ENCODE data around the gene ZNF862.

DNA sequence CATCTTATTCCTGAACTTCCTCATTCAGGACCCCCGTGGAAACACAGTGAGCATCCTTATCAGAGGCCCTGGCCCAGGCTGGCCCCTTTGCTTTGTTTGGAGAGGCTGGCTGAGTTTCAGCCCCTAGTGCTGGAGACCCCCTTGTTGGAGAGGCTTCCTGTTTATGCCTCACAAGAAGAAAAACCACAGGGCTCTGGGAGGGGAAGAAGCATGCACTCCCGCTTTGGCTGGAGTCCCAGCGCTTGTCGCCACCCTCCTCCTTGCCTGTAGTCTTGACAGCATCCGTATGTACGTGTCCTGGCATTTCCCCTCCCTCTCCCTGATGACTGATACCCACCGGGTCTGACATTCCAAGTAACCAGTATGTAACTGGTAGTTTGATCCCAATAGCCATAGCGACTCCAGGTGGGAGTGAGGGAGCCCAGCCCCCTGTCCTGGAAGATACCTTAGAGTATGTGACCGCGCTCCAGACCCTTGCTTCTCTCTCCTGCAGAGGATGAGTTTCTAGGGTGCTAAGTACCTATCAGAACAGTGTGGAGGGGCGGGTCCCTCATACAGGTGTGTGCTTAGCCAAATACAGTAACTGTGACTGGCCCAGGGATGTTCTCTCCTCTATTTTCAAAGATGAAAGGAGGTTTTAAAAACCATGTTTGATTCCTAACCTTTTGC is 28.7 kb downstream of the ZNF862 start:
- TF ChIP-seq POLR2A (IDR thresholded peaks at IDR 0.05) (no peak), CTCF (IDR thresholded peaks at IDR 0.05) (no peak)
